K562 (cell line): ENCODE measurements around the gene MTHFS. TPM values are rescaled to one million over a fixed set of nuclear protein-coding genes. Genes with fewer than 3 reads are reported as not detected.
A peak's percentile ranks its signal among the peaks of the same experiment; 100 is the strongest.
"Not testable (repeated sequence)": the region's sequence is repeated elsewhere in the genome, so short reads cannot be mapped to it uniquely, and the experiment has no call there.

Experiments used
- ATAC-seq: fragments of 200-7000 bp; cut with Tn5 transposase; 3 replicates; pipeline ENCODE4 v1.9.1; 2020; ENCODE audit warnings: moderate library complexity
- BruUV-seq: library from RNA; stranded (reverse); fragments of 400-500 nt; replicated peaks from 2 replicates; lab custom pipeline; 2021; lab: Mats Ljungman, UMichigan
- CTCF ChIA-PET: fragments of 300-600 bp; formaldehyde crosslinking; extraction: SDS; loops from one replicate; lab custom pipeline; 2021; ENCODE audit warnings: low intra/inter-chr PET ratio; lab: Yijun Ruan, JAX
- POLR2A ChIA-PET: fragments of 300-600, 350-650 bp; sonication (Branson Sonifier 250); formaldehyde crosslinking; extraction: SDS; loops from one replicate; lab custom pipeline; 2021; ENCODE audit warnings: antibody characterized with exemption, inconsistent platforms; lab: Yijun Ruan, JAX
- DNase-seq, 4 experiments: peaks; one replicate each; pipeline versions ENCODE4 v3.0.0 to v3.0.0-alpha.2; 2011 to 2018; ENCODE audit warnings: low spot score in 3 of 4, mixed read lengths in 3 of 4; ENCODE audit errors: extremely low read depth in 1 of 4
- FAIRE-seq: peaks from 2 replicates; lab custom pipeline; 2011; peaks lifted over from hg19 to GRCh38; lab: Jason Lieb, UNC
- H2AFZ ChIP-seq: 2 replicates; pipeline ENCODE4 v1.6.0; 2011; ENCODE audit warnings: low read depth, low read length, control low read depth, inconsistent platforms
- H3K27ac ChIP-seq: fragments of 200-600 bp; 3 replicates; pipeline ENCODE4 v1.8.0; 2011; ENCODE audit warnings: low read depth, mild to moderate bottlenecking, control low read depth, inconsistent platforms, low read length, moderate library complexity, mixed read lengths; ENCODE audit errors: extremely low read depth
- H3K27me3 ChIP-seq, 2 experiments: fragments of 300-600 bp in 1 of 2; 2 replicates in 1 of 2; 3 replicates in 1 of 2; pipeline versions ENCODE4 v1.6.0 to v1.8.0; 2011; ENCODE audit warnings: inconsistent platforms in 2 of 2, low read length in 2 of 2, mild to moderate bottlenecking in 1 of 2, mixed read lengths in 1 of 2, moderate library complexity in 1 of 2; ENCODE audit not compliant: control insufficient read depth in 2 of 2, insufficient read depth in 2 of 2
- H3K36me3 ChIP-seq: fragments of 300-600 bp; 3 replicates; pipeline ENCODE4 v1.8.0; 2011; ENCODE audit warnings: mild to moderate bottlenecking, low read length, inconsistent platforms; ENCODE audit not compliant: control insufficient read depth, insufficient read depth
- H3K4me1 ChIP-seq, 2 experiments: fragments of 200-600 bp in 1 of 2; replicated peaks in 1 of 2; 2 replicates in 1 of 2; 3 replicates in 1 of 2; pipeline versions ENCODE4 v1.5.1 to v1.8.0; 2011; ENCODE audit warnings: inconsistent platforms in 2 of 2, low read length in 2 of 2, mild to moderate bottlenecking in 1 of 2, mixed read lengths in 1 of 2, moderate library complexity in 1 of 2; ENCODE audit not compliant: control insufficient read depth in 2 of 2, insufficient read depth in 2 of 2
- H3K4me2 ChIP-seq: 2 replicates; pipeline ENCODE4 v1.6.1; 2011; ENCODE audit warnings: low read length, control low read depth, inconsistent platforms, mixed read lengths; ENCODE audit not compliant: insufficient read depth
- H3K4me3 ChIP-seq: fragments of 200-600 bp; sonication (generic), shearing (Covaris generic); 2 replicates; pipeline ENCODE4 v1.5.1; 2016; ENCODE audit warnings: control low read depth, inconsistent platforms
- H3K79me2 ChIP-seq: fragments of 200-600 bp; 3 replicates; pipeline ENCODE4 v1.8.0; 2011; ENCODE audit warnings: low read length, inconsistent platforms; ENCODE audit not compliant: control insufficient read depth, insufficient read depth
- H3K9ac ChIP-seq, 2 experiments: 2 replicates each; pipeline versions ENCODE4 v1.6.0 to v1.6.1; 2011; ENCODE audit warnings: low read depth in 2 of 2, low read length in 2 of 2, control low read depth in 1 of 2, inconsistent platforms in 1 of 2, mild to moderate bottlenecking in 1 of 2, mixed read lengths in 1 of 2; ENCODE audit not compliant: insufficient read depth in 1 of 2
- H3K9me1 ChIP-seq: one replicate; pipeline ENCODE4 v1.6.0; 2011; ENCODE audit warnings: inconsistent platforms, mild to moderate bottlenecking, low read length, moderate library complexity; ENCODE audit not compliant: control insufficient read depth, insufficient read depth
- H3K9me3 ChIP-seq: replicated peaks from 2 replicates; pipeline ENCODE4 v1.5.1; 2011; ENCODE audit warnings: low read depth, low read length, inconsistent platforms; ENCODE audit not compliant: control insufficient read depth, insufficient read depth
- H4K20me1 ChIP-seq: replicated peaks from 2 replicates; pipeline ENCODE4 v1.6.1; 2011; ENCODE audit warnings: low read length, inconsistent platforms, mixed read lengths; ENCODE audit not compliant: control insufficient read depth, insufficient read depth
- AFF1 ChIP-seq, 2 experiments: fragments of 450-650 bp; IDR thresholded peaks; 2 replicates each; pipeline ENCODE4 v1.6.1; 2018; ENCODE audit warnings: mild to moderate bottlenecking in 2 of 2, low read depth in 1 of 2; ENCODE audit not compliant: partially characterized antibody in 2 of 2
- CBX1 ChIP-seq: sonication (generic); IDR thresholded peaks from 2 replicates; pipeline ENCODE4 v1.6.1; 2016; ENCODE audit warnings: antibody characterized with exemption, low read depth, mild to moderate bottlenecking
- CBX3 ChIP-seq, 2 experiments: IDR thresholded peaks; 1 replicate in 1 of 2; 2 replicates in 1 of 2; pipeline ENCODE4 v1.6.1; 2012; ENCODE audit warnings: inconsistent platforms in 2 of 2, low read length in 2 of 2, borderline replicate concordance in 1 of 2, control low read depth in 1 of 2
- TRIM28 ChIP-seq: fragments of 450-650 bp; IDR thresholded peaks from 2 replicates; pipeline ENCODE4 v1.6.1; 2017
- XRCC3 ChIP-seq: fragments of 450-650 bp; IDR thresholded peaks from 2 replicates; pipeline ENCODE4 v1.6.1; 2017; ENCODE audit warnings: mild to moderate bottlenecking, moderate library complexity
- ZNF280A ChIP-seq: fragments of 450-650 bp; IDR thresholded peaks from 2 replicates; pipeline ENCODE4 v1.6.1; 2018; ENCODE audit warnings: mild to moderate bottlenecking, low read depth; ENCODE audit not compliant: partially characterized antibody
- WGBS: fragments of 100-300 bp; shearing (Covaris generic); methylation state at CpG from one replicate; pipeline ENCODE4 v1.1.6; 2016; ENCODE audit warnings: low coverage, mixed read lengths; ENCODE audit not compliant: insufficient coverage; ENCODE audit errors: missing lambda C conversion rate; 5-methylcytosine and 5-hydroxymethylcytosine counted together
- in situ Hi-C: fragments of 300-500 bp; cut with MboI; formaldehyde crosslinking; loops from 4 replicates; pipeline ENCODE4 v1.15.0; 2018; ENCODE audit warnings: inconsistent platforms, mixed read lengths
- intact Hi-C: fragments of 100-400 bp; cut with micrococcal nuclease; formaldehyde crosslinking; loops from 2 replicates; pipeline ENCODE4 v1.14.2; 2022
- polyA plus RNA-seq, 8 experiments: library from polyadenylated mRNA; depleted of rRNA in 4 of 8; stranded (reverse) in 5 of 8; unstranded in 3 of 8; fragments of >200 nt; fragmentation: Nextera tagmentation in 2 of 8; fragmentation: Illumina TruSeq in 1 of 8; extraction: Ambion mirVana in 2 of 8; extraction: Trizol in 1 of 8; gene quantifications; 2 replicates each; pipeline versions ENCODE4 v1.2.1 to v1.2.3, GENCODE V29; 2011 to 2014; ENCODE audit warnings: inconsistent platforms in 1 of 8, missing spikeins in 1 of 8
- total RNA-seq, 7 experiments: library from RNA; depleted of rRNA in 6 of 7; stranded (reverse); fragments of >200 nt in 6 of 7; fragmentation: Illumina TruSeq in 2 of 7; extraction: Trizol in 2 of 7; gene quantifications; 2 replicates each; pipeline versions ENCODE4 v1.2.1 to v1.2.3, GENCODE V29; 2011 to 2021; ENCODE audit warnings: low replicate concordance in 1 of 7

MTHFS gene
- total and polyA plus RNA-seq, 9 of the 15 experiments (the other 6 are each of a cell fraction or from before 2014, with no cell fraction given) = 17.8 to 79.3 (median 41.7) TPM

GRCh38 chr15:79915776-79916501, 19.1 kb upstream of the MTHFS start:
- H3K9me1 ChIP-seq, in situ Hi-C loops, H3K4me2 ChIP-seq, FAIRE-seq, H2AFZ ChIP-seq, H3K27me3 ChIP-seq, H4K20me1 ChIP-seq, H3K4me3 ChIP-seq, BruUV-seq, CTCF ChIA-PET, ATAC-seq, H3K9ac ChIP-seq, DNase-seq, intact Hi-C loops, H3K79me2 ChIP-seq, H3K4me1 ChIP-seq, H3K27ac ChIP-seq: not testable (repeated sequence)
- POLR2A ChIA-PET = interaction anchor here (0.9 kb wide), 1 partner anchor 12 kb away, joined by 3 read pairs; no protein-coding TSS in a partner anchor
- 71% methylated on average over 3 of the region's 3 CpGs for WGBS
- H3K9me3 ChIP-seq = peaks cover 31% of the 10 kb centered on the region
- H3K36me3 ChIP-seq = peaks cover 36% of the 10 kb centered on the region; the same call in 1 of the 3 replicates
- TF ChIP-seq CBX3 (IDR thresholded peaks at IDR 0.05; ENCODE audit: borderline replicate concordance in 1 of 2, low read length in 2 of 2) (peak in 1 of 2 experiments; percentile 99; a peak in 2 of 3 replicates), XRCC3 (peak; percentile 92), CBX1 (peak; percentile 98), ZNF280A (peak; percentile 99), AFF1 (IDR thresholded peaks at IDR 0.05; ENCODE audit: low read depth in 1 of 2, partially characterized antibody in 2 of 2) (peak in 1 of 2 experiments; percentile 35), TRIM28 (peak; percentile 99)
